Ascending aorta (tissue), 2 donors: ENCODE measurements around the gene IQCN. TPM values are rescaled to one million over a fixed set of nuclear protein-coding genes. Genes with fewer than 3 reads are reported as not detected.

Experiments
- DNase-seq, 2 donors: peaks; one replicate each; pipeline ENCODE4 v3.0.0-alpha.2; 2019; ENCODE audit warnings: low spot score in 2 of 2
- H3K27ac ChIP-seq, 2 donors: fragments of 200-600 bp; sonication (generic); one replicate each; pipeline ENCODE4 v1.5.1; 2016 to 2017; ENCODE audit warnings: mild to moderate bottlenecking in 1 of 2
- H3K27me3 ChIP-seq: fragments of 200-600 bp; sonication (generic); one replicate; pipeline ENCODE4 v1.5.1; 2017
- H3K36me3 ChIP-seq, 2 donors: fragments of 200-600 bp; sonication (generic); one replicate each; pipeline ENCODE4 v1.5.1; 2016
- H3K4me1 ChIP-seq, 2 donors: fragments of 200-600 bp; sonication (generic); one replicate each; pipeline ENCODE4 v1.5.1; 2016 to 2017; ENCODE audit warnings: mild to moderate bottlenecking in 1 of 2
- H3K4me3 ChIP-seq, 2 donors: fragments of 200-600 bp; sonication (generic); one replicate each; pipeline ENCODE4 v1.5.1; 2016 to 2017; ENCODE audit warnings: mild to moderate bottlenecking in 1 of 2
- H3K9me3 ChIP-seq, 2 donors: fragments of 200-600 bp; sonication (generic); one replicate each; pipeline ENCODE4 v1.5.1; 2016
- intact Hi-C: fragments of 100-400 bp; cut with DNase I; formaldehyde crosslinking; loops from one replicate; pipeline ENCODE4 v1.15.1; 2023
- total RNA-seq: library from RNA; depleted of rRNA; stranded (reverse); fragments of >200 nt; gene quantifications from one replicate; pipeline ENCODE4 v1.1.0, GENCODE V29; 2016
- TF ChIP-seq, protein P1 (sequence below), 3 experiments: fragments of 200-600 bp in 2 of 3; fragments of 450-650 bp in 1 of 3; sonication (generic) in 2 of 3; IDR thresholded peaks; one replicate each; pipeline ENCODE4 v1.5.1; 2016 to 2019; ENCODE audit warnings: antibody characterized with exemption in 3 of 3, mild to moderate bottlenecking in 1 of 3, moderate library complexity in 1 of 3

The IQCN gene
- total RNA-seq, 1 donor from 2014 or later = 51.2 TPM

- Histone ChIP-seq H3K4me3 (no peak overlapping the region), H3K9me3 (peaks cover 8 to 13% of the 10 kb centered on the region in 2 donors), H3K4me1 (no peaks in the 10 kb centered on the region), H3K36me3 (no peaks in the 10 kb centered on the region), H3K27me3 (peaks cover under 1% of the 10 kb centered on the region), H3K27ac (no peak overlapping the region)
- TF ChIP-seq, protein P1, sequence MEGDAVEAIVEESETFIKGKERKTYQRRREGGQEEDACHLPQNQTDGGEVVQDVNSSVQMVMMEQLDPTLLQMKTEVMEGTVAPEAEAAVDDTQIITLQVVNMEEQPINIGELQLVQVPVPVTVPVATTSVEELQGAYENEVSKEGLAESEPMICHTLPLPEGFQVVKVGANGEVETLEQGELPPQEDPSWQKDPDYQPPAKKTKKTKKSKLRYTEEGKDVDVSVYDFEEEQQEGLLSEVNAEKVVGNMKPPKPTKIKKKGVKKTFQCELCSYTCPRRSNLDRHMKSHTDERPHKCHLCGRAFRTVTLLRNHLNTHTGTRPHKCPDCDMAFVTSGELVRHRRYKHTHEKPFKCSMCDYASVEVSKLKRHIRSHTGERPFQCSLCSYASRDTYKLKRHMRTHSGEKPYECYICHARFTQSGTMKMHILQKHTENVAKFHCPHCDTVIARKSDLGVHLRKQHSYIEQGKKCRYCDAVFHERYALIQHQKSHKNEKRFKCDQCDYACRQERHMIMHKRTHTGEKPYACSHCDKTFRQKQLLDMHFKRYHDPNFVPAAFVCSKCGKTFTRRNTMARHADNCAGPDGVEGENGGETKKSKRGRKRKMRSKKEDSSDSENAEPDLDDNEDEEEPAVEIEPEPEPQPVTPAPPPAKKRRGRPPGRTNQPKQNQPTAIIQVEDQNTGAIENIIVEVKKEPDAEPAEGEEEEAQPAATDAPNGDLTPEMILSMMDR (IDR thresholded peaks at IDR 0.05) = no peak
- DNase-seq = no peak
- intact Hi-C loops = no loop called here
Observed at GRCh38 chr19:18234194-18234593, 40.1 kb downstream of the IQCN start.

DNA sequence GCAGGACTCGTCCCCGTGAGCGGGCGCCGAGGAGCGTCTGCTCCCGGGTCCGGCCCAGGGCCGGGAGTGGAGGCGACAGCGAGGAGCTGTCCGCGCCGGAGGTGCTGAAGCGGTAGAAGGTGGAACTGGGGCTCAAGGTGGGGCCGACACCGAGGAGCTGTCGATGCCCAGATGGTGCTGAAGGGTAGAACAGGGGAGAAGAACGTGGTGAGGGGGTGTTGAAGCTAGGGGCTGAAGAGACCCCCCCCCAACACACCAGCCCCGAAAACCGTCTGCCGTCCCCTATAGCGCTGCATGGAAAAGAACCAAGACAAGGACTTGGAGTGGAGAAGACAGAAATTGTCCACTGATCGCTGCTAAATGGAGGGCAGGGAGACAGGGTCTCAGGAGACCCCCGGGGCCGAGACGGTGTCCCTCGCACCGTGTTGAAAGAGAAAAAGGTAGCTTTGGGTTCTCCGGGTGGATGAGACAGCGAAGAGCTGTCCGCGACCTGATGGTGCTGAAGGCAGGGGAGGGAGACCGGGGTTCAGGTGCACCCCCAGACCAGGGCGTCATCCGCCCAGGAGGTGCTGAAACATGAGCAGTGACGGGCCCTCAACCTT lies 40.9 kb downstream of the IQCN start:
- intact Hi-C loops = no loop called here
- DNase-seq = no peak
- peaks cover 8 to 13% of the 10 kb centered on the region in 2 donors for H3K9me3 ChIP-seq
- TF ChIP-seq, protein P1 (IDR thresholded peaks at IDR 0.05) = no peak
- no peaks in the 10 kb centered on the region for H3K4me1 ChIP-seq
- no peaks in the 10 kb centered on the region for H3K36me3 ChIP-seq
- H3K27ac ChIP-seq = no peak overlapping the region
- H3K27me3 ChIP-seq = peaks cover 9% of the 10 kb centered on the region
- H3K4me3 ChIP-seq = no peak overlapping the region

- no peak overlapping the region for H3K4me3 ChIP-seq
- H3K9me3 ChIP-seq = peaks cover 8 to 13% of the 10 kb centered on the region in 2 donors
- intact Hi-C loops = no loop called here
- DNase-seq = no peak
- H3K27ac ChIP-seq = no peak overlapping the region
- H3K27me3 ChIP-seq = peaks cover 11% of the 10 kb centered on the region
- no peaks in the 10 kb centered on the region for H3K4me1 ChIP-seq
- TF ChIP-seq, protein P1 (IDR thresholded peaks at IDR 0.05) = no peak
- no peaks in the 10 kb centered on the region for H3K36me3 ChIP-seq
Observed at GRCh38 chr19:18232540-18233223, 41.6 kb downstream of the IQCN start.

- TF ChIP-seq, protein P1 (IDR thresholded peaks at IDR 0.05) = no peak
- H3K36me3 ChIP-seq = no peaks in the 10 kb centered on the region
- no peak for DNase-seq
- H3K9me3 ChIP-seq = peaks cover 8 to 13% of the 10 kb centered on the region in 2 donors
- no peak overlapping the region for H3K27ac ChIP-seq
- peaks cover 11% of the 10 kb centered on the region for H3K27me3 ChIP-seq
- intact Hi-C loops = no loop called here
- no peak overlapping the region for H3K4me3 ChIP-seq
- H3K4me1 ChIP-seq = no peaks in the 10 kb centered on the region
Observed at GRCh38 chr19:18231775-18232174, 42.5 kb downstream of the IQCN start.

- intact Hi-C loops = no loop called here
- Histone ChIP-seq H3K4me3 (no peak overlapping the region), H3K4me1 (peaks cover 0 to 2% of the 10 kb centered on the region in 2 donors), H3K36me3 (no peaks in the 10 kb centered on the region), H3K27me3 (peaks cover 16% of the 10 kb centered on the region), H3K9me3 (peaks cover 8 to 13% of the 10 kb centered on the region in 2 donors), H3K27ac (no peak overlapping the region)
- DNase-seq = no peak
- TF ChIP-seq, protein P1 (IDR thresholded peaks at IDR 0.05) = no peak
Observed at GRCh38 chr19:18230941-18231734, 43.1 kb downstream of the IQCN start.
